GM23248 (cell line): ENCODE measurements around the gene P3H4. TPM values are rescaled to one million over a fixed set of nuclear protein-coding genes. Genes with fewer than 3 reads are reported as not detected.

ENCODE experiments used
- DNase-seq: peaks from one replicate; pipeline ENCODE4 v3.0.0-alpha.2; 2015
- H2AFZ ChIP-seq: fragments of 200-600 bp; sonication (generic); 2 replicates; pipeline ENCODE4 v1.6.1; 2016; ENCODE audit warnings: antibody characterized with exemption
- H3F3A ChIP-seq: fragments of 200-600 bp; sonication (generic); 2 replicates; pipeline ENCODE4 v1.6.1; 2016; ENCODE audit warnings: mild to moderate bottlenecking, antibody characterized with exemption, mixed run types; ENCODE audit not compliant: insufficient read depth
- H3K27ac ChIP-seq: fragments of 200-600 bp; sonication (generic); 2 replicates; pipeline ENCODE4 v1.5.1; 2016; ENCODE audit warnings: mild to moderate bottlenecking
- H3K27me3 ChIP-seq: fragments of 200-600 bp; sonication (generic); replicated peaks from 2 replicates; pipeline ENCODE4 v1.6.1; 2016; ENCODE audit warnings: mild to moderate bottlenecking; ENCODE audit not compliant: insufficient read depth
- H3K36me3 ChIP-seq: fragments of 200-600 bp; sonication (generic); 2 replicates; pipeline ENCODE4 v1.6.1; 2016; ENCODE audit warnings: low read depth, mild to moderate bottlenecking
- H3K4me1 ChIP-seq: fragments of 200-600 bp; sonication (generic); 2 replicates; pipeline ENCODE4 v1.6.1; 2016; ENCODE audit warnings: mild to moderate bottlenecking; ENCODE audit not compliant: insufficient read depth
- H3K4me2 ChIP-seq: fragments of 200-600 bp; sonication (generic); one replicate; pipeline ENCODE4 v1.6.1; 2016; ENCODE audit warnings: mild to moderate bottlenecking; ENCODE audit not compliant: unreplicated experiment
- H3K4me3 ChIP-seq: fragments of 200-600 bp; sonication (generic); 2 replicates; pipeline ENCODE4 v1.5.1; 2016; ENCODE audit warnings: mild to moderate bottlenecking
- H3K79me2 ChIP-seq: fragments of 200-600 bp; sonication (generic); 2 replicates; pipeline ENCODE4 v1.6.1; 2016; ENCODE audit warnings: mild to moderate bottlenecking; ENCODE audit not compliant: insufficient read depth
- H3K9ac ChIP-seq: fragments of 200-600 bp; sonication (generic); 2 replicates; pipeline ENCODE4 v1.6.1; 2016; ENCODE audit warnings: mild to moderate bottlenecking
- H3K9me2 ChIP-seq: fragments of 200-600 bp; sonication (generic); 2 replicates; pipeline ENCODE4 v1.6.1; 2016; ENCODE audit warnings: mixed run types, mild to moderate bottlenecking, moderate library complexity; ENCODE audit not compliant: insufficient read depth
- H3K9me3 ChIP-seq: fragments of 200-600 bp; sonication (generic); one replicate; pipeline ENCODE4 v1.6.1; 2017; ENCODE audit warnings: low read depth
- H4K20me1 ChIP-seq: fragments of 200-600 bp; sonication (generic); 2 replicates; pipeline ENCODE4 v1.6.0; 2016; ENCODE audit not compliant: insufficient read depth
- EZH2 ChIP-seq: fragments of 200-600 bp; sonication (generic); IDR thresholded peaks from 2 replicates; pipeline ENCODE4 v1.6.1; 2018; ENCODE audit warnings: antibody characterized with exemption, mild to moderate bottlenecking; ENCODE audit not compliant: insufficient read depth, poor library complexity, severe bottlenecking
- EZH2phosphoT487 ChIP-seq: fragments of 200-600 bp; sonication (generic); IDR thresholded peaks from 2 replicates; pipeline ENCODE4 v1.6.1; 2018; ENCODE audit warnings: antibody characterized with exemption, moderate library complexity, mild to moderate bottlenecking, low read depth; ENCODE audit not compliant: insufficient read depth
- WGBS, 2 experiments: methylation state at CpG; one replicate each; pipeline ENCODE4 v1.1.6; 2015 to 2017; ENCODE audit warnings: low lambda C conversion rate in 2 of 2, low coverage in 1 of 2; ENCODE audit errors: missing lambda C conversion rate in 2 of 2; 5-methylcytosine and 5-hydroxymethylcytosine counted together
- in situ Hi-C: fragments of 300-500 bp; cut with MboI; formaldehyde crosslinking; loops from 2 replicates; pipeline ENCODE4 v1.15.0; 2020
- polyA plus RNA-seq: library from polyadenylated mRNA; unstranded; fragments of >200 nt; fragmentation: Nextera tagmentation; extraction: Ambion mirVana; gene quantifications from 2 replicates; pipeline ENCODE4 v1.2.1, GENCODE V29; 2016
- total RNA-seq: library from RNA; depleted of rRNA; stranded (reverse); fragments of >200 nt; shearing (Covaris generic); gene quantifications from 2 replicates; pipeline ENCODE4 v1.2.3, GENCODE V29; 2014

P3H4 gene
- total and polyA plus RNA-seq, 2 experiments from 2014 or later, result 96.9 to 161 TPM

DNA sequence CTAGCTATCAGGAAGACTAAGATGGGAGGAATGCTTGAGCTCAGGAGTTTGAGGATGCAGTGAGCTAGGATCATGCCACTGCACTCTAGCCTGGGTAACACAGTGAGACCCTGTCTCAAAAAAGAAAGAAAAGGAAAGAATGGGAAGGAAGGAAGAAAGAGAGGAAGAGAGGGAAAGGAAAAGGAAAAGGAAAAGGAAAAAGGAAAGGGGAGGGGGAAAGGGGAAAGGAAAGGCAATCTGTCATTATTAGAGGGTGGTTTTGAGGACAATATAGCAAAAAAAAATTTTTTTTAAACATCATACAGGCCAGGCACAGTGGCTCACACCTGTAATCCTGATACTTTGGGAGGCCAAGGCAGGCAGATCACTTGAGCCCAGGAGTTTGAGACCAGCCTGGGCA is 45.6 kb downstream of the P3H4 start:
- H3K36me3 ChIP-seq, result no peaks in the 10 kb centered on the region
- no peak overlapping the region for H2AFZ ChIP-seq
- no peaks in the 10 kb centered on the region for H3K9me2 ChIP-seq
- H3K27ac ChIP-seq, result no peak overlapping the region
- H4K20me1 ChIP-seq, result no peaks in the 10 kb centered on the region
- no peak overlapping the region for H3K4me2 ChIP-seq
- in situ Hi-C loops, result no loop called here
- H3K9me3 ChIP-seq, result no peaks in the 10 kb centered on the region
- no peak overlapping the region for H3K9ac ChIP-seq
- no peaks in the 10 kb centered on the region for H3K79me2 ChIP-seq
- DNase-seq, result no peak
- H3K27me3 ChIP-seq, result no peaks in the 10 kb centered on the region
- TF ChIP-seq EZH2phosphoT487 (no peak), EZH2 (no peak)
- H3K4me1 ChIP-seq, result no peaks in the 10 kb centered on the region
- H3F3A ChIP-seq, result no peaks in the 10 kb centered on the region
- H3K4me3 ChIP-seq, result no peak overlapping the region

DNA sequence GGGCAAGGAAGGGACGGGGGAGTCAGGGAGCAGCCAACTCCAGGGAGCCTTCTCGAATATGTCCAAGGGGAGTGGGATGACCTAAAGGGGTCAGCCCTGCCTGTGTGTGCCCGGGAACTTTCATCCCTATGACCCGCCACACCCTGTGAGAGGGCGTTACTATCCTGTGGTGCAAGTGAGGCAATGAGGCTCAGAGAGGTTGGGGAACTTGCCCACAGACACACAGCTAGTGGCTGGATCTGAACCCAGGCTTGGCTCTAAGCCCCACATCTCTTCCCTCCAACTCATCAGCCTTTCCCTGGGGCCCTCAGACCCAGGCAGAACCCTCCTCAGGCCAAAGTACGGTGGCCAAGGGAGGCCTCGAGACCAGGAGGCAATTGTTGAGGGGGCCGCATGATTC is 48.4 kb downstream of the P3H4 start:
- H3F3A ChIP-seq, result no peaks in the 10 kb centered on the region
- no peak for TF ChIP-seq EZH2
- no peak for TF ChIP-seq EZH2phosphoT487
- H3K4me2 ChIP-seq, result no peak overlapping the region
- H3K27ac ChIP-seq, result no peak overlapping the region
- no peak overlapping the region for H2AFZ ChIP-seq
- H3K9me3 ChIP-seq, result no peaks in the 10 kb centered on the region
- no peak overlapping the region for H3K9ac ChIP-seq
- no peaks in the 10 kb centered on the region for H3K27me3 ChIP-seq
- DNase-seq, result no peak
- in situ Hi-C loops, result no loop called here
- 75 to 83% methylated on average over 8 of the region's 8 CpGs for WGBS, 2 experiments
- H3K4me1 ChIP-seq, result no peaks in the 10 kb centered on the region
- no peaks in the 10 kb centered on the region for H3K9me2 ChIP-seq
- no peaks in the 10 kb centered on the region for H3K36me3 ChIP-seq
- H3K4me3 ChIP-seq, result no peak overlapping the region
- no peaks in the 10 kb centered on the region for H4K20me1 ChIP-seq
- no peaks in the 10 kb centered on the region for H3K79me2 ChIP-seq

DNA sequence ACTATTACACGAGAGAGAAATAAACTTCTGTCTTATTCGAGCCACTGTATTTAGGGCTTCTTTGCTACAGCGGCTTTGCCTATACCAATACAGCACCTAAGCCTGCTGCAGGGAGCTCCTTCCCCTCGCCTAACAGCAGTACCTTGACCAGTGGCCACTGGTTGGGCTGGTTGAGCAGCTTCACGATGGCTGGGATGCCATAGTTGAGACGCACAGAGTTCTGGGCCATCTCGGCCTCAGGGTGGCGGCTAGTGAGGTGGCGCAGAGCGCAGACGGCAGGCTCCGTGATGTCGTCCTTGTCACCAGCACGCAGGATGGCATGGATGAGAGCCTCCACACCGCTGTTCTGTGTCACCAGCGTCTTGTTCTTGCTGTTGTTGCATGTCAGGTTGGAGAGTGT is 48.9 kb downstream of the P3H4 start:
- WGBS, 2 experiments, result 92 to 93% methylated on average over 16 of the region's 16 CpGs
- H3K9me3 ChIP-seq, result no peaks in the 10 kb centered on the region
- H2AFZ ChIP-seq, result no peak overlapping the region
- H3K4me3 ChIP-seq, result no peak overlapping the region
- H3K9ac ChIP-seq, result no peak overlapping the region
- no peak for TF ChIP-seq EZH2phosphoT487
- no peak for TF ChIP-seq EZH2
- no peaks in the 10 kb centered on the region for H3F3A ChIP-seq
- no peaks in the 10 kb centered on the region for H3K79me2 ChIP-seq
- no peaks in the 10 kb centered on the region for H3K27me3 ChIP-seq
- H4K20me1 ChIP-seq, result no peaks in the 10 kb centered on the region
- no peak for DNase-seq
- in situ Hi-C loops, result no loop called here
- no peaks in the 10 kb centered on the region for H3K9me2 ChIP-seq
- H3K4me2 ChIP-seq, result no peak overlapping the region
- no peaks in the 10 kb centered on the region for H3K4me1 ChIP-seq
- H3K27ac ChIP-seq, result no peak overlapping the region
- H3K36me3 ChIP-seq, result no peaks in the 10 kb centered on the region

GRCh38 chr17:41762391-41762790 is 49.4 kb downstream of the P3H4 start:
- Histone ChIP-seq H3K79me2 (no peaks in the 10 kb centered on the region), H3K4me2 (no peak overlapping the region), H3K9me3 (no peaks in the 10 kb centered on the region), H4K20me1 (no peaks in the 10 kb centered on the region), H3F3A (no peaks in the 10 kb centered on the region), H3K27ac (no peak overlapping the region), H3K4me3 (no peak overlapping the region), H3K4me1 (no peaks in the 10 kb centered on the region), H3K9ac (no peak overlapping the region), H2AFZ (no peak overlapping the region), H3K9me2 (no peaks in the 10 kb centered on the region), H3K36me3 (no peaks in the 10 kb centered on the region), H3K27me3 (no peaks in the 10 kb centered on the region)
- DNase-seq, result no peak
- WGBS, 2 experiments, result 85 to 89% methylated on average over 6 of the region's 6 CpGs
- TF ChIP-seq EZH2phosphoT487, result no peak
- no peak for TF ChIP-seq EZH2
- in situ Hi-C loops, result no loop called here

GRCh38 chr17:41760878-41761277 is 50.9 kb downstream of the P3H4 start:
- Histone ChIP-seq H3K27me3 (no peaks in the 10 kb centered on the region), H3K9ac (no peak overlapping the region), H3K4me3 (no peak overlapping the region), H3K36me3 (no peaks in the 10 kb centered on the region), H4K20me1 (no peaks in the 10 kb centered on the region), H3K9me2 (no peaks in the 10 kb centered on the region), H3K4me1 (no peaks in the 10 kb centered on the region), H3K79me2 (no peaks in the 10 kb centered on the region), H3K27ac (no peak overlapping the region), H2AFZ (no peak overlapping the region), H3K4me2 (no peak overlapping the region), H3F3A (no peaks in the 10 kb centered on the region), H3K9me3 (no peaks in the 10 kb centered on the region)
- DNase-seq, result no peak
- WGBS, 2 experiments, result 69 to 76% methylated on average over 6 of the region's 6 CpGs
- in situ Hi-C loops, result no loop called here
- TF ChIP-seq EZH2 (no peak), EZH2phosphoT487 (no peak)
